HL-60/S4 treated with retinoic acid at 250 ng/mL for 4 days and 3 days (cell line): ENCODE results near the gene TMEM126A.

ENCODE experiments used
- in situ Hi-C: fragments of 300-500 bp; cut with MboI; formaldehyde crosslinking; loops from 2 replicates; pipeline ENCODE4 v1.7.0; 2022; ENCODE audit warnings: low sequenced_read_pairs

The TMEM126A gene

DNA sequence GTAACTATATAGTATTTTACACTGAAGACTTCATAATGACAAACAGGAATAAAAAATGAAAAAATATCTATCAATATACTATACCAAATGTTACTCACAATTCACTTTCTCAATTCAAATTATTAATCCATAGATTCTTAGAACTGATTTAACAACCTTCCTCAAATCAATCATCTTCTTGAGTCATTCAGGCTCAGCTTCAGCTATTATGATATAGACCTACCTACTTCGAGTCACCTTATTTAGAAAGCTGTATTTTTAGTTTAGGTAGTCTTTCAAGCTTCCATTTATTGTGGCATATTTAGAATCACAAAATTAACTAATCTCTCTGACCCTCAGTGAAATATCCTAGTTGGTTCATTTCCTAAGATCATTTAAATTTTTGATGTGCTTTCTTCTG, 9.0 kb downstream of the TMEM126A start:
- in situ Hi-C loops, result loop anchor here (25.0 kb wide), 1 partner anchor 631 kb away; no protein-coding TSS in a partner anchor

DNA sequence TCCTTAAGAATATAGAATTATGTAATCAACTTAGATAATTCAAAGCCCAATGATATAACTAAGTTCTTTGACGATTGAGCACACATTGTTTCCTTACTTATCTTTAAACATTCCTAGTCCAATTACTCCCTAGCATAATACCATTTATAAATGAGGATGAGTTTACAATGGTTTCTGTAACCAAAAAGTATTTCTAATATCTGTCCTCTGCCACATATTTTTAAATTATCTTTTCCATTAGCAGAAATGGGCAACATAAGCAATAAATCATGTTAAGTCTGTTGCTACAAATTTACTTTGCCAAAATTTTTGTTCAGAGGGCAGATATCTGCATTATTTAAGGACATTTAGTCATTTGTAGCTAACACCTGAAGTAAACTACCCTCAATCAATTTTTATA, 10.4 kb downstream of the TMEM126A start:
- in situ Hi-C loops, result loop anchor here (25.0 kb wide), 1 partner anchor 629 kb away; no protein-coding TSS in a partner anchor

DNA sequence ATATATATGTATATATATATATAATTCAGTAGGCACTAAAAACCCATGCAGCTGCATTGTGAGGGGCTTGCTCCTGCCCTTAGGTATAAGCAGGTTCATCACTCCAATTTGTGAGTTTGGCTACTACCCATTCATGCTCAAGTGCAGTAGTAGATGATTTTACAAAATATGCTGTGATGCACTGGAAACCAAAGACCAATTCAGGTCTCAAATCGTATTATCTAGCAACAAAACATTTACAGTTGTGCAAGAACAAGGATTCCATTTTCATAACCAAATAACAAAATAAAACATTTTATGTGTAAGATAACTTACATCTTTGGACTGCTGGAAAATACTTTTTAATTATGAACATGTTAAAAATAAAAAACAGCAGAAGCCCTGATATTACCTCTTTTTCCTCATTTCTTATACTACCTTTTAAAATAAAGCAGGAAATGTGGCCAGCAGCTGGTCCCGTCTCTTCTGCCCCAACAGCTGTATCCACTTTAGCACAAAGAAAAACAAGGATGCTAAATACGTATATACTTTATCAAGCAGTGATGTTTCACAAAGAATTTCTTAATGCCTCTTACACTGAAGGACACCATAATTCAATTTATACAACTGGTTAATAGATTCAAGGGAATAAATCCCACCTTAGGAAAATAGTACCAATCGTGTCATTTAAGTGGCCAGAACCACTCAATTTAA, 14.4 kb downstream of the TMEM126A start:
- in situ Hi-C loops, result loop anchor here (25.0 kb wide), 1 partner anchor 625 kb away; no protein-coding TSS in a partner anchor

DNA sequence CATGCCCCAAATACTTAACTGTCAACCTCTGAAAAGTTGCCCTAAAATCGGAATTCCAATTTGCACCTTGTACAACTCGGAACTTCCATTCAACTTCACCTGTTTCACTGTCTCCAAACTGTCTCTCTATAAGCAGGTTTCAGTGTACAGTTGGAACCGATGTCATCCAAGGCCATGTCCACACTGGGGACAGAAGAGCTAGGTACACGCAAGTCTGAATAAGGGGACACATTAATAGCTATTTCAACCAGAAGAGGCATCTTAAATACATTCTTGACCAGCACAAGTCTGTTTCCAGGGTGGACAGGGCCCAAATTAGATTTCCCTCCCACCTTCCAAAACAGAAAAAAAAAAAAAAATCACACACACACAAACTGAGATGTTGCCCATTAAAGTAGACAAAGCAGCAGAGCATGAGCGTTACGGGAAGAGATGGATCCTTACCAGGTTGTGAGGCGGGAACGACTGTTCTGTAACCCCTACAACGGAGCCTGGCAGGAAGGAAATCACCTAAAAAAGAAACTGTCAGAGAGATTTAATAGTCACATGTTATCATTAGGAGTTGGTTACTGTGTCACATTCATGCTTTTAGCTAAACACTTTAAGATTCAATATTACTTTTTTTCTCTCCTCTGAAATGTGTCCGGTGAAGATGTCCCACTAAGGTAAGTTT, 15.4 kb downstream of the TMEM126A start:
- in situ Hi-C loops, result loop anchor here (25.0 kb wide), 1 partner anchor 624 kb away; no protein-coding TSS in a partner anchor

DNA sequence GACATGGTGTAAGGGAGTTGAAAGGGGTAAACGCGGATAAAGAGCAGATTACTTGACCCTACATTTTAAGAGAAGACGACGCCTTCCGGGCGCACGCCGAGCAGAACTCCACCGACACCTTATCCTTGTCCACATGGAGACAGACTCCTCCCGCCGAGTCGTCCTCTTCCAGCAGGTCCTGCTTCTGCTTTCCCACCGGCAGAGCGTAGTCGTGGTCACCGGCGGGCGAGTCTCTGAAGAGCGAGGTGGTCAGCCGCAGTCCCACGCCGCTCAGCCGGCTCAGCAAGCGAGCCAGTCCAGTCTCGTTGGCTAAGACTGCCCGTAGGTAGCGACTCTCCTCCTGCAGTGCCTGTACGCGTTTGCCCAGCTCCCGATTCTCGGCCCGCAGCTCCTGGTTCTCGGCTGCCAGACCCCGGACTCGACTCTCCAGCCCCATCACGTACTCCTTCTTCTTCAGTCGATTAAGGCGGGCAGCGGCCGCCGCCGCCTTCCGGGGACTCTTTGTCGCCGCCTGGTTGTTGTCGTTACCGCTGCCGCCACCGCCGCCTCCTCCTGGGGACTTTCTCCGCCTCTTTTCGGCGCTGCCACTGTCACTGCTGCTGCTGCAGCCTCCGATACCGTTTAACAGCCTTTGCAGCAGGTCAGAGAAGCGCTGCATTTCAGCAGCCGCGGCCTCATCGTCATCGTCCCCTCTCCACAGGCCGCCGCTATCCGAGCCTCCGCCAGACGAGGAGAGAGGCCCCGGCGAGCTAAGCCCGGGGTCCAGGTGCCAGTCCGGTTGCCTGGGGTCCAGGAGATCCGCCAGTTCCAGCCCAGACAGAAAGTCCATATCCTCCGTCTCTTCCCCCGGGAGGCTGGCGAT, 16.2 kb downstream of the TMEM126A start:
- in situ Hi-C loops, result loop anchor here (25.0 kb wide), 1 partner anchor 623 kb away; no protein-coding TSS in a partner anchor

DNA sequence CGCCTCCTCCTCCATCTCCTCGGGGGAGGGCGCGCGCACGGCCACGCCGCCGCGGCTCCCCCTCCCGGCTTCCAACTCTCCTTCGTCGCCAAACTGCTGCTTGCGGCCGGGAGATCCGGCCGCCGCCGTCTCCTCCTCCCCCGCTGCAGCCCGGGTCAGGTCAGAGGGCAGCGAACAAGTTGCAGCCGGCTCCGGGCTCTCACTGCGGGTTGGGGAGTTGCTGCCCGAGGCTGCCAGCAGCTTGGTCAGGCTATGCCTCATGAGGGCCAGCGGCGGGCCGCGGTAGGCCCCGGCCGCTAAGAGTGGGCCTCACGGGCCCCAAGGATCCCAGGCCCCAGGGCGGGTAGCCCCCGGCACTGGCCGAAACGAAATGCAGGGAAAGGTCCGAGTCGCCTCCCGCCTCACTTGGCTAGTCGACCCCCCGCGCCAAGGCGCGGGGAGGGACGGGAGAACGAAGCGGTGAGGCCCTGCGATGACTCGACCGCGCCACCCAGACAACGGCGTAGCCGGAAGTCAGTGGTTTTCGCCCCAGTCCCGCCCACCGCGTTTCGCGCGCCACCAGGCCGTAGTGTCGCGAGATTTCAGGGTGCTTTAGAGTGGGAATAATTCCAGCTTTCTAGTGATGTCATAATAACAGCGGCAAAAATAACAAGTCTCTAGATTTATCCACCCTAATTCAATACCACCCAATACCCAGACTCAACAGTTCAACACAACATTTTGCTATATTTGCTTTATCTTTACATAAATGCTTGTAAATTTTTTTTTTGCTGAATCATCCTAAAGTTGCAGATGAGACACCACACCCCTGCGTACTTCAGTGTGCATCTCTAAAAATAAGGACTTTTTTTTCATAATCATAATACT, 17.1 kb downstream of the TMEM126A start, which contains the start of gene CREBZF:
TSS of gene CREBZF (minus strand) at position 515 of the 867 bp plus-strand sequence. CDS start at position 261, 254 bp downstream.
- in situ Hi-C loops, result loop anchor here (25.0 kb wide), 1 partner anchor 622 kb away; no protein-coding TSS in a partner anchor

DNA sequence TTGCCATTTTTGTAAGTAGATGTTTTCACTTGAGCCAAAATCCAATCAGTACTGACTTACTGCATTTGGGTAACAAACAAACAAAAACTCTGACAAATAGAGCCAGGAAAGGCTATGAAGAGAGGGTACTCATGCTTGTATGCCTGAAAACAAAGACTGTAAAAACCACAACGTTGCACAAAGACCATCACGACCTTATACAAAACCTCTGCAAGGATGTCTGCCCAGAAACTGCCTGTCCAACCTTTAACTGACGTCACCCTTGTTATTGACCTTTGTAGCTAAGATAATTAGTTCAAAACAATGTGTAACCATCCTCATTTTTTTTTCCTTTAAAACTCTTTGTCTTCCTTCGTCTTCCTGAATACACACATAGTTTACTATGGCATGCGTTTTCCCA, 18.0 kb downstream of the TMEM126A start:
- in situ Hi-C loops, result loop anchor here (25.0 kb wide), 1 partner anchor 622 kb away; no protein-coding TSS in a partner anchor

DNA sequence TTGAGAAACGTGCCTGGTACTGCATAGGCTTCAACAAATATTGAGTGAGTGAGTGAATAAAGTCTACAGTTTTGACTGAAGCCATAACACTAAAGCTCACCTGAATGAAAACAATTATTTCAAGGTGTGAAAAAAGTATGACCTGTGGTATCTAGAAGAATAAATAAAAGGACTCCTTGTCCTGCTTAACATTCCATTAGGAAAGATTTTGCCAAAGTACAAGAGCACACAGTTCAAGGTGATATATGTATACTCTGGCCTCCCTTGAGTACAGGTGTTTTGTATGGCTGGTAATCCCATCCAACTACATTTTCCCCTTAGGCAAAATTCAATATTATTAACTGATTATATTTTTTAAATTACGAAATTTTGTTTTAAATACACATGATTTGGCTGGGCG, 18.9 kb downstream of the TMEM126A start:
- in situ Hi-C loops, result loop anchor here (25.0 kb wide), 1 partner anchor 621 kb away; no protein-coding TSS in a partner anchor

DNA sequence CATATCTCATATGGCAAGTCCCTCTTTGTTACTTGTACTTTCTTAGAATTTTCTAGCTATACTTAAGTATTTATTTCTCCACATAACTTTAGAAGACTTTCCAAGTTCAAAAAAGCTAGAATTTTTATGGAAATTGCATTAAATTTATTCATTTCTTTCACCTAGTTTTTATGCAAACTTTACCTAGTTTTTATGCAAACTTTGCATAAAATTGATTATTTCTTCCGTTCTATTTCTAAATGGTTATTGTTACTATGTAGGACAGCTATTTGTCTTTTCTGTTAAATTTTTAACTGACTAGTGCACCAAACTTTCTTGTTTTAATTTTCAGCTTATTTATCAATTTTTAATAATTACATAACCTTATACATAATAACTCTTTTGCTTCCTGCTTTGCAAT, 20.4 kb downstream of the TMEM126A start:
- in situ Hi-C loops, result loop anchor here (25.0 kb wide), 1 partner anchor 619 kb away; no protein-coding TSS in a partner anchor

DNA sequence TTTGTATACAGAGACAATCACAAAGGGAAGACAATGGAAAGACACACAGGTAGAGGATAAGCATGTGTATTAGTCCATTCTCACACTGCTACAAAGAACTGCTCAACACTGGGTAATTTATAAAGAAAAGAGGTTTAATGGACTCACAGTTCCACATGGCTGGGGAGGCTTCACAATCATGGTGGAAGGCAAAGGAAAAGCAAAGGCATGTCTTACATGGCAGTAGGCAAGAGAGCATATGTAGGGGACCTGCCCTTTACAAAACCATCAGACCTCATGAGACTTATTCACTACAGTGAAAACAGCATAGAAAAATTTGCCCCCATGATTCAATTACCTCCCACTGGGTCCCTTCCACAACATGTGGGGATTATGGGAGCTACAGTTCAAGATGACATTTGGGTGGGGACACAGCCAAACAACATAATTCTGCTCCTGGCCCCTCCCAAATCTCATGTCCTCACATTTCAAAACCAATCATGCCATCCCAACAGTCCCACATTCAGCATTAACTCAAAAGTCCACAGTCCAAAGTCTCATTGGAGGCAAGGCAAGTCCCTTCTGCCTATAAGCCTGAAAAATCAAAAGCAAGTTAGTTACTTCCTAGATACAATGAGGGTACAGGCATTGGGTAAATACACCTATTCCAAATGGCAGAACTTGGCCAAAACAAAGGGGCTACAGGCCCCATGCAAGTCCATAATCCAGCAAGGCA, 23.3 kb downstream of the TMEM126A start:
- in situ Hi-C loops, result loop anchor here (25.0 kb wide), 1 partner anchor 616 kb away; no protein-coding TSS in a partner anchor

DNA sequence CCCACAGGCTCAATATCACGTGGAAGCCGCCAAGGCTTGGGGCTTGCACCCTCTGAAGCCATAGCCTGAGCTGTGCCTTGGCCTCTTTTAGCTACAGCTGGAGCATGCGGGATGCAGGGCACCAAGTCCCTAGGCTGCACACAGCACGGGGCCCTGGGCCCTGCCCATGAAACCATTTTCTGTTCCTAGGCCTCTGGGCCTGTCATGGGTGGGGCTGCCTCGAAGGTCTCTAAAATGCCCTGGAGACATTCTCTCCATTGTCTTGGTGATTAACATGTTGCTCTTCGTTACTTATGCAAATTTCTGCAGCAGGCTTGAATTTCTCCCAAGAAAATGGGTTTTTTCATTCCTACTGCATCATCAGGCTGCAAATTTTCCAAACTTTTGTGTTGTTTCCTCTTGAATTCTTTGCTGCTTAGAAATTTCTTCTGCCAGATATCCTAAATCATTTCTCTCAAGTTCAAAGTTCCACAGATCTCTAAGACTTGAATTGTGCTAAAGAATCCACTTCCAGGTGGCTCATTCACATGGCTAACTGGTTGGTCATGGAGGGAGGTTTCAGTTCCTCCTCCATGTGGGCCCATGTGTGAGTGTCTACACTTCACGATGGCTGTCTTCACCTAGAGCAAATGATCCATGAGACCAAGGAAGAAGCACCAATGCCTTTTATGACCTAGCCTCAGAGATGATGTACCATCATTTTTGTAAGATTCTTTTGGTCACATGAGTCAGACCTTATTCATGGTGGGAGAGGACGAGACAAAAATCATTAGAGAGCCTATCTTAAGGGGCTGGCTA, 24.5 kb downstream of the TMEM126A start:
- in situ Hi-C loops, result loop anchor here (25.0 kb wide), 1 partner anchor 615 kb away; no protein-coding TSS in a partner anchor

DNA sequence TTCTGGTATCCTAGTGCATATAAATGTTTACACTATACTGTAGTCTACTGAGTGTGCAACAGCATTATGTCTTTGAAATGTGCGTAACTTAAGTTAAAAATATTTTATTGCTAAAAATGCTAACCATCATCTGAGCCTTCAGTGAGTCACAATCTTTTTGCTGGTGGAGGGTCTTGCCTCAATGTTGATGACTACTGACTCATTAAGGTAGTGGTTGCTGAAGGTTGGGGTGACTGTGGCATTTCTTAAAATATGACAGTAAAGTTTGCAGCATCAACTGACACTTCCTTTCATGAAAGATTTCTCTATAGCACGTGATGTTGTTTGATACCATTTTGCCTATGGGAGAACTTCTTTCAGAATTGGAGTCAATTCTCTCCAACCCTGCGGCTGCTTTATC, 25.6 kb downstream of the TMEM126A start:
- in situ Hi-C loops, result loop anchor here (25.0 kb wide), 1 partner anchor 614 kb away; no protein-coding TSS in a partner anchor

DNA sequence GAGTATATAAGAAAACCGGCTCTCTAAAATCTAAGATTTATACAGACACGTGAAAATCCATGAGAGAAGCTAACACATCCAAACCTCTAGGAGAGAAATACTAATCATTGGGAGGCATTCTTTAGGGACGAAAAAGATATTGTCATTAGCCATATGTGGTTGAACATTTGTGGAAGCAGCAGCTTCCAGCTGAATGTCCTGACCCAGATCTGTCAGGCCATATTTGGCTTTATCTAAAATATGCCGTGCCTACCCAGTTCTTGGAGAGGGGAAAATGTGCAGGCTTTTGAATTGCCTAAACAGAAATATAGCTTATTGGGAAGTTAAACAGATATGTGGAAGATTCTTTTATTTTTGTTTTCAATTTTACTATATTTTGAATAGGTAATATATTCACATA, 31.8 kb downstream of the TMEM126A start:
- in situ Hi-C loops, result no loop called here

DNA sequence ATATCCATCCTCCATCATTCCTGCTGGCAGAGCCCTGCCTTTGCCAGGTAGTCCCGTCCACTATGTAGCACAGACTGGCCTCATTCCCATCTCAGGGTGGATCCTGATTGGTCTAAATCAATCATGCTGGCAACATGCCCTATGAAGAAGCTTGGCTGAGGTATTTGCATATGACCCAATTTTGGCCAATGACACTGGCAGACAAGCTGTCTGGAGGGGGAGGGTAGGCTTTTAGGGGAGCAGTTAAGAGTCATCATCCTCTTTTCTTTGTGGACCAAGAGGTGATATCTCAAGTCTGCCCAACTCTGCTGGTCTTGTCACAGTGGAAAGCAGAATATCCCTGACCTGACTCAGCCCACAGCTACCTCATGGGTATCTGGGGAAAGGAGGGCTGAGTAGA, 33.1 kb downstream of the TMEM126A start:
- in situ Hi-C loops, result no loop called here

DNA sequence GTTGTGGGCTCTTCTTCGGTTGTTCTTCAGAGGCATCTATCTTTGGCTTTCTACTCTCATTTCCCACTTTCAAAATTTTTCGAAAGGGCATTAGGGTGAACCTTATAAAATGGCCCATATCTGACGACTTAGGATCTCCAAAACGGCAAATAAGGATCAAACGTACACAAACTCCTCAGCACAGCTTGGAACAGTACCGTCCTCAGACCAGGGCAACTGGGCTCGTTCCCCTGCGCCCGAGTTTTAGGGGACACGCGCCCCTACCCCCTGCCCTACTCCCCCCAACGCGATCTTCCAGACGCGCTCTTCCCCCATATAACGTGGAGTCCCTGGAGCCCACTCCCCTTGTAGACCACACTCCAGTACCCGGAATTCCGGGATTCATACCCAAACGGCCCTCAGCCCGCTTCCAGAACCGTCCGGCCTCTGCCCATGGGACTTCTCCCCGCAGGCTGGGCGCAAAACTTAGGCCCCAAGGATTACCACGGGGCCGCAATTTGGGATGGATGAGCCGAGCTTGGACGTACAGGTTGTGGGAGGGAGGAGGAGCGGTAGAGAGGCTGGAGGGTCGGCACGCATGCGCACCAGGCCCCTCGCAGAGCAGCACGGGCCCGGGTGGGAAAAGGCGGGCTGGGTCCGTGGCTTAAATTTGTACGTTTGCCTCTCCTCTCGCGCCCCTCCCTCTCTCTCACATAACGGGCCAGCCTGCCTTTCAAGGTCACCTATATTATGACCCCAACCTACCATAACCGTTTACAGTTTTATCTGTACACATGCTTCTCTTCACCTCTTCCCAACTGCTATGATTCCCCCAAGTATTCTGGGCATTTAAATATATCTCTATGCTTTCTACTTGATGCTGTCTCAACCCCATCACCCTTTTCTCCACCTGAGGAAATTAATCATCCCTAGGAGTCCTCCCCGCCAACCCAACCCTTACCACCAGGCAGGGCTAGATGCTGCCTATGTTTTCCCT, 34.9 kb downstream of the TMEM126A start:
- in situ Hi-C loops, result no loop called here

DNA sequence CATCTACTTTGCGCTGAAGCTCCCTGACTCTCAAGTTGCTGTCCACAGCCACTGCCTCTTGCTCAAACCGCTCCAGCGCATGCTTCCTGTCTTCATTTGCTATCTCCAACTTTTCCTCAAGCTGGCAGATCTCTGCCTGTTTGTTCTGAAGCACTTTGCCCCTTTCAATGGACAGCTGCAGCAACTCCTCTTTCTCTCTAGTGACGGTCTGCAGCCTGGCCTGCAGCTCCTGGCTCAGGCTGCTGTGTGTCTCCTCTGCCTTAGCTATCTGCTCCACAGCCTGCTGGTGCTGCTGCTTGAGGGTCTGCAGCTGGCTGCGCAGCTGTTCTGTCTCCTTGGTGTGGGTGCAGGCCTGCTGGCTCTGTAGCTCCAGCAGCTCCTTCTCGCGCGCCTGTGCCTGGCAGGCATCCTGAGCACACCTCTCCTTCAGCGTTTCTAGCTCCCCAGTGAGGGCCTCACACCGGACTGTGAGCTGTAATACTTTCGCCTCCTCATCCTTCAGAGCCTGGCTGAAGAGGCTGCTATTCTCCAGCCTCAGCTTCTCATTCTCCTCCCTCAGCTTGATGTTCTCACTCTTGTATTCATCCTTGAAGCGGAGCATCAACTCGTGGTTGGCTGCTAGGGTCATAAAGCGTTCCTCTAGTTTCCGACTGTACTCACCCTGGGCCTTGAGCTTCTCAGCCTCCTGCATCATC, 37.5 kb downstream of the TMEM126A start:
- in situ Hi-C loops, result no loop called here
